LNCaP clone FGC (cell line): ENCODE measurements around the gene BCL11B.

Source experiments
- DNase-seq: peaks from one replicate; pipeline ENCODE4 v3.0.0-alpha.2; 2011; ENCODE audit warnings: low read depth
- H3K4me3 ChIP-seq: 2 replicates; pipeline ENCODE4 v1.5.1; 2011; ENCODE audit warnings: mild to moderate bottlenecking, low read depth, low read length, control low read depth
- TF ChIP-seq, protein P1 (sequence below): IDR thresholded peaks from 2 replicates; pipeline ENCODE4 v1.5.1; 2012; ENCODE audit warnings: mild to moderate bottlenecking; ENCODE audit not compliant: control insufficient read depth, insufficient read depth; ENCODE audit errors: extremely low read depth

BCL11B gene

DNA sequence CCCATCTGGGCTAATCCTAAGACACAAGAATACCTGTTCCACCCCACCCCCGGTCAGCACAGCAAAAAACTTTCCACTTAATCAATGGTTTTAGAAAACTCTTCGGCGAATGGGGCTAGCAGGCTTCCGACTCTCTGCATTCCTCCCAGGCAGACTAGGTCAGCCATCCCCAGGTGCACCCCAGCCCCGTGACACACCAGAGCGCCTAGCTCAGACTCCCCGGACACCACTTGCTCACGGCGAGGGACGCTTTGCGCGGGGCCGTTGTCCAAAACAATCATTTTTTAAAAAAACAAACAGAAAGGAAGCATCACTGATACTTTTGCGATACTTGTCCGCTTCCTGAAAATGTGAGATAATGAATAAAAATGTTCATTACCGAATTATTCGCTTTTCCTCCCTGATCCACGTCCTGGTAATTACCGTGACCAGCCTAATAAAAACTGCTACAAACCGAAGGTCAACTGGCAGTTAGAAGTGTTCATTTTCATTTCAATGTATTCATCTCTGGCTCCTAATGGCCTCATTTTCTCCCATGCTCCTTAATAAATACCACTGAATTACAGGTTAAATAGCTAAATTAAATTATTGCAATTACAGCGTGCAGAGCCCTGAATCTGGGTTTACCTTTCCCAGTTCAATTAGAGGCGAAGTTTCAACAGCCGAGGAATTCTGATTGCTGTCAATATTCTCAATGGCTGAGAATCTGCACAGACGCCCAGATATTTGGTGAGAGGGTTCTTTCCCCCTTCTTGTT, 73.1 kb downstream of the BCL11B start:
- no peak overlapping the region for H3K4me3 ChIP-seq
- TF ChIP-seq, protein P1, sequence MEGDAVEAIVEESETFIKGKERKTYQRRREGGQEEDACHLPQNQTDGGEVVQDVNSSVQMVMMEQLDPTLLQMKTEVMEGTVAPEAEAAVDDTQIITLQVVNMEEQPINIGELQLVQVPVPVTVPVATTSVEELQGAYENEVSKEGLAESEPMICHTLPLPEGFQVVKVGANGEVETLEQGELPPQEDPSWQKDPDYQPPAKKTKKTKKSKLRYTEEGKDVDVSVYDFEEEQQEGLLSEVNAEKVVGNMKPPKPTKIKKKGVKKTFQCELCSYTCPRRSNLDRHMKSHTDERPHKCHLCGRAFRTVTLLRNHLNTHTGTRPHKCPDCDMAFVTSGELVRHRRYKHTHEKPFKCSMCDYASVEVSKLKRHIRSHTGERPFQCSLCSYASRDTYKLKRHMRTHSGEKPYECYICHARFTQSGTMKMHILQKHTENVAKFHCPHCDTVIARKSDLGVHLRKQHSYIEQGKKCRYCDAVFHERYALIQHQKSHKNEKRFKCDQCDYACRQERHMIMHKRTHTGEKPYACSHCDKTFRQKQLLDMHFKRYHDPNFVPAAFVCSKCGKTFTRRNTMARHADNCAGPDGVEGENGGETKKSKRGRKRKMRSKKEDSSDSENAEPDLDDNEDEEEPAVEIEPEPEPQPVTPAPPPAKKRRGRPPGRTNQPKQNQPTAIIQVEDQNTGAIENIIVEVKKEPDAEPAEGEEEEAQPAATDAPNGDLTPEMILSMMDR: no peak
- DNase-seq: no peak

GRCh38 chr14:99196310-99196650, 75.7 kb downstream of the BCL11B start:
- no peak overlapping the region for H3K4me3 ChIP-seq
- no peak for DNase-seq
- TF ChIP-seq, protein P1: no peak

- DNase-seq: peak; percentile 66
- TF ChIP-seq, protein P1: no peak
Observed at GRCh38 chr14:99195602-99196309, 76.2 kb downstream of the BCL11B start.

GRCh38 chr14:99194736-99195135, 77.3 kb downstream of the BCL11B start:
- TF ChIP-seq, protein P1: no peak
- no peak for DNase-seq

More at GRCh38 chr14:99195602-99196309, 76.2 kb downstream of the BCL11B start:
- H3K4me3 ChIP-seq: no peak overlapping the region

GRCh38 chr14:99194136-99194535, 77.9 kb downstream of the BCL11B start:
- DNase-seq: no peak
- TF ChIP-seq, protein P1: no peak
- no peak overlapping the region for H3K4me3 ChIP-seq

More at GRCh38 chr14:99194736-99195135, 77.3 kb downstream of the BCL11B start:
- no peak overlapping the region for H3K4me3 ChIP-seq

GRCh38 chr14:99192830-99193229, 79.2 kb downstream of the BCL11B start:
- DNase-seq: no peak
- no peak overlapping the region; the same call in 1 of the 2 replicates for H3K4me3 ChIP-seq
- TF ChIP-seq, protein P1: no peak
